HG03280 (cell line): Measurements from ENCODE around the gene DYRK1A.

ENCODE experiments used
- ATAC-seq: cut with Tn5 transposase; IDR thresholded peaks from one replicate; pipeline ENCODE4 v1.9.1; 2021; ENCODE audit warnings: mild to moderate bottlenecking, moderate library complexity; ENCODE audit not compliant: unreplicated experiment

Gene DYRK1A

GRCh38 chr21:37472581-37472980 lies 106.0 kb downstream of the DYRK1A start:
- ATAC-seq: no peak

GRCh38 chr21:37473491-37473890 lies 106.9 kb downstream of the DYRK1A start:
- no peak for ATAC-seq

- no peak for ATAC-seq
These were observed 107.8 kb downstream of the DYRK1A start for GRCh38 chr21:37474342-37474741.

GRCh38 chr21:37475186-37475868 lies 108.8 kb downstream of the DYRK1A start:
- no peak for ATAC-seq

GRCh38 chr21:37478794-37479193 lies 112.2 kb downstream of the DYRK1A start:
- ATAC-seq: no peak

GRCh38 chr21:37483776-37484175 lies 117.2 kb downstream of the DYRK1A start:
- no peak for ATAC-seq

GRCh38 chr21:37484535-37485474 lies 118.2 kb downstream of the DYRK1A start:
- no peak for ATAC-seq

GRCh38 chr21:37489553-37489952 lies 123.0 kb downstream of the DYRK1A start:
- no peak for ATAC-seq

- no peak for ATAC-seq
These were observed 123.5 kb downstream of the DYRK1A start for GRCh38 chr21:37490084-37490483.

GRCh38 chr21:37496972-37497371 lies 130.4 kb downstream of the DYRK1A start:
- no peak for ATAC-seq

GRCh38 chr21:37498664-37499063 lies 132.1 kb downstream of the DYRK1A start:
- no peak for ATAC-seq

GRCh38 chr21:37502947-37503346 lies 136.4 kb downstream of the DYRK1A start:
- ATAC-seq: no peak

GRCh38 chr21:37503848-37504467 lies 137.4 kb downstream of the DYRK1A start:
- no peak for ATAC-seq

GRCh38 chr21:37505963-37506362 lies 139.4 kb downstream of the DYRK1A start:
- ATAC-seq: no peak

- ATAC-seq: no peak
These were observed 141.1 kb downstream of the DYRK1A start for GRCh38 chr21:37507716-37508115.

GRCh38 chr21:37508341-37508740 lies 141.8 kb downstream of the DYRK1A start:
- ATAC-seq: no peak

GRCh38 chr21:37509802-37510393 lies 143.3 kb downstream of the DYRK1A start:
- no peak for ATAC-seq

- no peak for ATAC-seq
These were observed 145.3 kb downstream of the DYRK1A start for GRCh38 chr21:37511848-37512247.

- no peak for ATAC-seq
These were observed 146.8 kb downstream of the DYRK1A start for GRCh38 chr21:37513383-37513782.

- ATAC-seq: no peak
These were observed 147.6 kb downstream of the DYRK1A start for GRCh38 chr21:37514038-37514667.

GRCh38 chr21:37516998-37517397 lies 150.4 kb downstream of the DYRK1A start:
- no peak for ATAC-seq
